ELF-1 (cell line): Measurements from ENCODE around the gene ERICH6.

Experiments used
- DNase-seq: peaks from one replicate; pipeline ENCODE4 v3.0.0-alpha.2; 2016; ENCODE audit warnings: low read depth, low spot score

ERICH6 gene

DNA sequence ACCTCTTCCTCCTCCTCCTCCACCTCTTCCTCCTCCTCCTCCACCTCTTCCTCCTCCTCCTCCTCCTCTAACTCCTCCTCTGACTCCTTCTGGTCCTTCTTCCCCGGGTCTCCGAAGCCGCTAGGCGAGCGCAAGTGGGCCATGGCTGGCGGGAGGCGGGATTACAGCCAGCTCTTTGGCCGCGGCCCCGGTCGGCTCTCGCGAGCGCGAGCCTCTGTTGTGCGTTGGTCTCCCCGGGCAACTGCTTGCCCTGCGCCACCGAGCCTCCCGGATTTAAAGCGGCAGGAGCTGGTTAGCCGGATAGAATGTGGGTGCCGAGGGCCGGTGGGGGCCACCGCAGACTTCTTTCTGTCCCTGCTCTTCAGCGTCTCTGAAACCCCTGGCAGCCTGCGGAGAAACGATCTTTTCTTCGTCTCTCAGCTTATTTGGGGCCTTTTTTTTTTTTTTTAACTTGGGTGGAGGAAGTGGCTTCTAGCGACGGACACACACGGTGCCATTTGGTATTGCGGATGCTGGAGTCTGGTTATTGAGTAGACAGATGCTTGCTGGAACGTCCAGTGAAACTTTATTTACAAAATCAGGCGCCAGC lies at the start of gene ERICH6:
Gene ERICH6 (minus strand): TSS at position 165 of the 589 bp plus-strand sequence. CDS start 22 bp downstream, at position 143.
- DNase-seq: peak; percentile 95

DNA sequence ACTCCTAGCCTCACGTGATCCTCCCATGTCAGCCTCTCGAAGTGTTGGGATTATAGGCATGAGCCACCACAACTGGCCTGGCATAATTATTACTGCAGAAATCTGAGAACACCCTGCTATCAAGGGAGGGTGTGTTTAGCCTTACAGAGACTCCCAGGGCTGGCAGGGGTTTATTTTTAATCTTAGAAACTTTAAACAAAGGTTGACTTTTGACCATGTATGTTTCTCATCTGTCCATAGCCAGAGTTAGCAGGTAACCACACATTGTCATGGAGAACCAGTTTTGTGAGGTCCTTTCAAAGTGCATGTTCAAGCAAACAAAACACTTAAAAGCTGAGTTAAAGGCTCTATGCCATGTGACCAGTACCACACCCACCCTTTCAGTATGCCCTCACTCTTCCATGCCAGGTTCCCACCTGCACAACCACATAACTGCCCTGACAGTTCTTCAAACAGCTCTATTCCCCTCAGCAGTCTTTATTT lies 48.1 kb upstream of the ERICH6 start:
- DNase-seq: no peak

DNA sequence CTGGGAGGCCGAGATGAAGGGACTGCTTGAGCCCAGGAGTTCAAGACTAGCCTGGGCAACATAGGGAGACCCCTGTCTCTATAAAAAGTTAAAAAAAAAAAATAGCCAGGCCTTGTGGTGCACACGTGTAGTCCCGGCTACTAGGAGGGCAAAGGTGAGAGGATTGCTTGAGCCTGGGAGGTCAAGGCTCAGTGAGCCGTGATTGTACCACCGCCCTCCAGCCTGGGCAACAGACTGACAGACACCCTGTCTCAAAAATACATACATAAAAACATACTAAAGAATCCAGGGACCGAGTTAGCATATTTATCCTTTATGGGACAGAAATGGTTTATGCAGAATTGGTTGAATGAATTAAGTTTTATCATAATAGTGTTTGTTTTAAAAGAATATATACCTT lies 45.5 kb upstream of the ERICH6 start:
- no peak for DNase-seq

DNA sequence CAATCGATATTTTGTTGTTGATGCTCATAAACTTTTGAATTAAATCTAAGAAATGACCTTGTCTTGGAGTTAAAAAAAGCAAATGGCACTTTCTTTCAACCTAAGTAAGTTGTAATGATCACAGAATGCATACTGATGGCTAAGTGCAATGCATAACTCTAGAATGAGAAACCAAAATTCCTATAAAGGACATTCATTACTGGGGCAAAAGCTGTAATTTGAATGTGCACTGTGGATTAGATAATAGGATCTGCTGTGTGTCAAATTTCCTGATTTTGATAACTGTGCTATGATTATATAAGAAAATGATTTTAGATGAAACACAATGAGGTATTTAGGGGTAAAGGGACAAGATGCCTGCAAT lies 44.9 kb upstream of the ERICH6 start:
- no peak for DNase-seq

DNA sequence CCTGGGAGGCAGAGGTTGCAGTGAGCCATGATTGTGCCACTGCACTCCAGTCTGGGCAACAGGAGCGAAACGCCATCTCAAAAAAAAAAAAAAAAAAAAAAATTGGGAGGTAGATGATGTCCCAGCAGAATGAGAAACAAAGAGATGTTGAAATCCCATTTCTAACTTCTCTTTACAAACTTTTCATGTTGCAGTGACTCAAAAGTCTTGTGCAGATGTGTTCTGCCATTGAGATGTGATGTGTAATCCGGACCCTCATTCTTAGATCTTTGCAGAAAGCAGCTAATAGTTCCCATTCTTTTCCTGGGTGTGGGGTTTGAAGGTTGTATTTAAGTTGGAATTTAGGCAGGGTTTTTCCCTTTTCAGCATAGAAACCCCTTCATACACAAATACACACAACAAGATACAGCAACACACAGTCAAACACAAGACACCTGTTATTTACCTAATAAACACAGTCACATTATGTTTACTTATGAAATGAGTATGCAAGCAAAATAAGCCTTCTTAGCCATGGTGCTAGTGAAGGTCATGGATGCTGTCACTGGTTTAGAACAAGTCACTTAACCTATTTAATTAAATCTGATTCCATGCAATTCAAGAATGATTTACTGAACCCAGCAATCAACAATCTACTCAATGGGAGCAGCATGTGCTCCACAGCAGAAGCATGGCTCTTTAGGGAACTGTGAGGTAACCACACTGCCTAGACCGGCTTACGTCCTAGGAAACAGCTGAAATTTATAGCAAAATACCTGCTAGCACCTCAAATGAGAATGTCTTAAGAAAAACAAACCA lies 44.4 kb upstream of the ERICH6 start:
- DNase-seq: no peak

DNA sequence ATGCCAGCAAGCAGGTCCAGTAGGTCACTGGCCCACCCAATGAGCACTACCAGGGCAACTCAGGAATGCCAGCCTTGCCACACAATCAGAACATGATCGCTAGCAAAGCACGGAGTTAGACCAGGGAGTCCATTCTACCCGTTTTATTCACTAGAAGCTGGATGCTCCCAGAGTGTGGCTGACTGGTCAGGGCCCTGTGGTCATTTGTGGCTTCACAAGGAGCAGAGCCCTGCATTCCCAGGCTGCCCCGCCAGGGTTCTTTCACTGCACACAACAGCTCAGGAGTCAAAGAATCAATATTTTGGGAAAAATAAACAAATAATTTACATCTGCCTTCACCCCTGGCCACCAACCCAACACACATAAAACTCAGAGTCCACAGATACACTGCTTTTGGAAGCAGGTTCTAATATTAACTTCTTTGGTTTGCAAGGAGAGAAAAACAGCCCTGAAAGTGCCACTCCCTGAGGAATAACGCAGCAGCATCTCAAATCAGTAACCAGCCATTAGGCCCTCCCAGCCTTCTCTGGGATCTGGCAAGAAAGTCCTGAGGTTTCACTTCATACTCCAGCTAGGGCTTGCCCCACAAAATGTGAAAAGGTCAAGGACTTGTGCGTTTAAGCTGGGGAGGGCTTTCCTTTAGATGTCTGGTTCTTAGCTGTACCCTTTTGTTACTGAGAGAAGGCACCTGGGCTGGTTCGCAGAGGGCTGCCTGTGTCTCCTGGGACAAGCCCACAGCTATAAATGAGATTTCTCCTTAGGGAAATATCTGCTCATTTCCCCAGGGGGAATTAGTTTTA lies 43.3 kb upstream of the ERICH6 start:
- DNase-seq: no peak

DNA sequence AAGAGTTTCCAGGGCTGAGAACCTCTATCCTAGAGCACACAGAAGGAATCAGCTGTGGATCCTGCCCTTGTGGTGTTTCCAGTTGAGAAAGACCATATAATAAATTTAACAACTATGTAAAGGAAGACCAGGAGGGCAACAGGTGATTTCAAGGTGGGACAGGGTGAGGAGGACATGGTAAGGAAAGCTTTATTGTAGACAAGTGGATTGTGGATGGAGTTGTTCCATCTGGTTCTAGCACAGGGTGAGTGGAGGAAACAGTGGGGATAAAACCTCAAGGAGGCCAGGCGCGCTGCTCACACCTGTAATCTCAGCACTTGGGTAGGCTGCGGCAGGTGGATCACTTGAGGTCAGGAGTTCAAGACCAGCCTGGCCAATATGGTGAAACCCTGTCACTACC lies 42.1 kb upstream of the ERICH6 start:
- no peak for DNase-seq

DNA sequence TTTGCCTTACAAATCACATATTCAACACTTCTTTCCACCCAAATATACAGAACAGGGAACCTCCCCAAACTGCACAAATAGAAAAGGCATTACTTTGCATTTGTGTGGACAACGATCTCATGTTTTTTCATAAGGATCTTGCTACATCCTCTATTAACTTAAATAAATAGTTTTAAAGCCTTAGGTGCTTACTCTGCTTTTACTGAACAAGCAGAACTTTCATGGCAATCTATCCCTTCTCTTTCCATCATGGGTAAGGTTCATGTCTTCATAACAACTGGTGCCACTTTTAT lies 41.1 kb upstream of the ERICH6 start:
- DNase-seq: no peak

DNA sequence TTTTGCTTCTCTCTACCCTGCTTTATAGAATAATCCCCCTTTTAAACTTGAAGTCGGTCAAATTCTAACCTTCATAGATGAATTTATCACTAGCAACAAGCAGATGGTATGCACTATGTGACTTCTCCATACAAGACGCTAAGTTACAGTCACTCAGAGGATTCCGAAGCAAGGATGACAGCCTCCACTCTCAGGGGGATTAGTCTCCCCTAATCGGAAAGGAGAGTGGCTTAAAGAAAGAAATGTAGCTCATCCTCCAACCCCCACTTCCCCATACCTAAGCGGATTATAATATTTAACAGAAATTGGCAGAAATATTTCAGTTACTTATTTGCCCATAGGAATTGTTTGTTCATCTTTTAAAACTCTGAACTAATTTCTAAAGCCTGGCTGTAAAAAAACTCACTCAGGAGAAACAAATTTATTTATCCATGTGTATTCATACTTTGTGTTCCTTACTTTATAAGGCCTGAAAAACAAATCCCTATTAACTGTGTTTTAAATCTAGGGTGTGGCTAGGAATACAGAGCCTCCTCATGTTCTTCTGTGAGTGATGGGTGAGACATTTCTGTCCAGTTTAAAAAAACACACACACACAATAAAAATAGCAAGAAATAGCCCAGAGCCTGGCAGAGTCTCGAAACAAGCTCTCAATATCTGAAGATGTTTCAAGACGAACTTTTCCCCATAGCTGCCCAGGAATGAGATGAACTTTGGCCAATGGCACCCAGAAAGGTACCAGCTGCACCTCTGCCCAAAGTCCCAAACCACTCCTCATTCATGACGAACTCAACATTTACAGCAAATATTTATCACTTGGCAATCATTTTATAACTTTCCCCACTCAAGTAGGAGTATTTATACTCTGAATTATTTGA lies 40.6 kb upstream of the ERICH6 start:
- no peak for DNase-seq

DNA sequence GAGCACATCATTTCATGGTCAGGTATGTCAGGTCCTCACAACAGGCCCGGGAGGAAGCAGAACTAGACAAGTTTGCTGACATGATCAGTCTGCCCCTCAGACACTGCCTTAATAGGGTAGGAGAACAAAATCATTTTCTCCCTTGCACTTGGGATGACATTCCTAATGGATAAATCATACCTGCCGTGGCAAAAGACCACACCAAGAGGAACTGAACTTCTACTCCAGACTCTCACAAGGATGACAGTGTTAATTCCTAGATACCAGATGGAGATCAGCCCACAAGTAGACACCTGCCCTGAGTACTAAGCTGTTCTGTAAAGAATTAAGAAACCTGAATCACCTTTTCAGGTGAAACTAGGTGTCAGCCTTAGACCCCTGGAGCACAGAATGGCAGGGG lies 39.8 kb upstream of the ERICH6 start:
- no peak for DNase-seq

DNA sequence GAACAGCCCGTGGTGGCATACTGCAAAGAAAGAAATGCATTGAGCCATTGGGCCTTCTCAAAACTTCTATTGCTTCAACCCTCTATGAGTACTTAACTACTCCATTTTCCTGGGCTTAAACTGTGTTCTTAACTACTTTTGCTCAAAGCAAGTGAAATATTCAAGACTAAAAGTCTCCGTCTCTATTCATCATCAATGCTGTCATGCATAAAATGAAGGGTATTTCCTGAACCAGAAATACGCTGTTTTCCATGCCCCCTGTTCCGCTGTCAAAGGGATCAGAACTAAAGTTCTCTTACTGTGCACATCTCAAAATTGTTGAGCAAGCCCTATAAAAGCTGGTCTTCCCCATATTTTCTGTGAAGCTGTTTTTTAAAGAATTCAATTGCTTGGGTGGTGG lies 39.0 kb upstream of the ERICH6 start:
- DNase-seq: no peak

DNA sequence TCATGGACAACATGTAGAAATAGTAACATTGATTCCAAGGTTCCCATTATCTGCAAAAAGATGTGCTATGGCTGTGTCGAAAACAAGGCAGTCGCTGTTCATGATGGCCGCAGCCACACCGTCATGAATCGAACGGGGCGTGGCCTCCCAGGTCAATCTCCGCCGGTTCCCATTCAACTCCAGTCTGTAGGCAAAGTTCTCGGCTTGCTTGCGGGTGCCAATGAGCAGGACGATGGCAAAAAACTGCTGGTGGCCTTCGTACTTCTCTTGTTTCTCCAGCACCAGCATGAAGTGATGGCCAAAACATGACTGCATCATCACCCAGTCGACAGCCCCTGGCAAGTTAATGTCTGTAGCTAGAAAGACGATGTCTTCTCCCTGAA lies 38.4 kb upstream of the ERICH6 start:
- no peak for DNase-seq

DNA sequence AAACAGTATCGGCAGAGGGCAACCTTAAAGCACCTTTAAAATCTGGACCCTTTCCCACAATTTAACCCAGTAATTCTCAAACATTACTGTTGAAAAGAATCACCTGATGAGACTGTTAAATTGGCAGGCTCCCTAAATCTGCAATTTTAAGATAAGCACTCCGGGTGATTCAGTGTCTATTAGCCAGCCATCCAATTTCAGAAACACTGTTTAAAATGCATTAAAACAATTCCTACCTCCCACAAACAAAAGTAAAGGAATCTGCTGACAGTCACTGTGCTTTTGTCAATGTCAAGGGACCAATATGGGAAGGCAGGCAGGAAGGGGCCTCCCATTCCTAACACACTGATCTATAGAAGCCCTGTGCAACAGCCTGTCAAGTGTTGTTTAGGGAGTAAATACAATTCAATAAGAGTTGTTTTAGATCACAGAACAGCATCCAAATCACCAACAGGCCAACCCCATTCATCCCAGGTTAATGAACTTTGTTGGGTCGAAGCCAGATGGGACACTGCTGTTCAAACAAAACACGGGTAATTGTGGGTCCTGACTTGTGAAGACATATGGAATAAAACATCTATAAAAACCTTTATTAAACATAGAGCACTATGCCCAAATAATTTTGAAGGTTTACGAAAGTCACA lies 37.9 kb upstream of the ERICH6 start:
- DNase-seq: no peak

DNA sequence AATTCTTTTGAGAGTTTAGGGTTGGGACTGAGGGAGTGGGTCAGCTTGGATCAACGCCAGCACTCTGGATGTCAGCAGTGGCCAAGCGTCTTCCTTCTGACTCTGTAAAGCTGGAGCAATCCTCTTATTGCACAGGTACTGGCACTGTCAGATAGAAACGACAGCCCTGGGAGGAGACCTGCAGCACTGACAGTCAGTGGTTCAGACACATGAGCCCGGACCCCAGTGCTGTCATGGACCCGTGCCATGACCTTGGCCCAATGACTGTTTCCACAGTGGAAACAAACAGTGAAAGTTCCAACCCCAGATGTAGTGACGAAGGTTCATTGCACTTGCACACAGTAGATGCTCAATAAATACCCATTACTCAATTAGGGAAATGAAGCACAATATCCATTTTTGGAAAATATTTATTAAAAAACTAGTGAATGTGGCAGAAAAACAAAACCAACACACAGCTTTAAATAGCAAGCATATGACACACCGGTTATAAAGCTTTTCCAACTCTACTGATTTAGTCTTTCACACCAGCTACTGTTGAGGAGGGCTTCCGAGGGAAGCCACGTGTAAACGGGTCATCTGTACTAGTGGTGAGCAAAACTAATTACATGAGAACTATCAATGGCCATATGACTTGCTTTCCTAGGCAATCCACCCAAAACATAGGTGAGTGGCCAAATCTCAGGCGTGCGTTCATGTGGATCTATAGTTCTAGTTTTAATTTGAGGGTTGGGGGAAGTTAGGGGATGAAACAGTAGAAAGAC lies 37.2 kb upstream of the ERICH6 start:
- DNase-seq: no peak

DNA sequence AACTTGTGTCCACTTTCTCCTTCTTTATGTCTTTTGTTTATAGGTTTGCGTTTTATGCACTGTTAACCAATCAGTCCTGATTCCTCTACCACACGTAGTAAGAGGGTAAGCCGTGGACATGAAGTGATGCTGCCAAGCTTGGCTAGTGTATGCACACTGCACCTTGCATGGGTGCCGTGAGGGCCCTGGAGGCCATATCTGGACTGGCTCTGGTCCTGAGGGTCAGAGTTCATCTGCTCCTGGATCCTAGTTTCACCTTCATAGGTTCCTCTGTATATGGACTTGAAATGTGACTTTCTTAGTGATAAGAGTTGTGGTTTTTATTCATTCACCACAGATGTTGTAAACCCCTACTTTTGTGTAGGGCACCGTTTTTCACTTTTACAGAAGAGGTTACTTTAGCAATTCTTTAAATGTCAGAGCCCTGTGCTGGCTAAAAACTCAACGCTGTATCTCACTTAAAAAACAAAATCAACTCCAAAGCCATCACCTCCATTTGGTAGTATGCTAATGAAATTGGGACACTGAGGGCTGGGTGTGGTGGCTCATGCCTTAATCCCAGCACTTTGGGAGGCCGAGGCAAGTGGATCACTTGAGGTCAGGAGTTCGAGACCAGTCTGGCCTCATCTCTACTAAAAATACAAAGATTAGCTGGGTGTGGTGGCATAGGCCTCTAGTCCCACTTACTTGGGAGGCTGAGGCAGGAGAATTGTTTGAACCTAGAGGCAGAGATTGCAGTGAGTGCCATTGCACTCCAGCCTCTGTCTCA lies 36.3 kb upstream of the ERICH6 start:
- DNase-seq: no peak

DNA sequence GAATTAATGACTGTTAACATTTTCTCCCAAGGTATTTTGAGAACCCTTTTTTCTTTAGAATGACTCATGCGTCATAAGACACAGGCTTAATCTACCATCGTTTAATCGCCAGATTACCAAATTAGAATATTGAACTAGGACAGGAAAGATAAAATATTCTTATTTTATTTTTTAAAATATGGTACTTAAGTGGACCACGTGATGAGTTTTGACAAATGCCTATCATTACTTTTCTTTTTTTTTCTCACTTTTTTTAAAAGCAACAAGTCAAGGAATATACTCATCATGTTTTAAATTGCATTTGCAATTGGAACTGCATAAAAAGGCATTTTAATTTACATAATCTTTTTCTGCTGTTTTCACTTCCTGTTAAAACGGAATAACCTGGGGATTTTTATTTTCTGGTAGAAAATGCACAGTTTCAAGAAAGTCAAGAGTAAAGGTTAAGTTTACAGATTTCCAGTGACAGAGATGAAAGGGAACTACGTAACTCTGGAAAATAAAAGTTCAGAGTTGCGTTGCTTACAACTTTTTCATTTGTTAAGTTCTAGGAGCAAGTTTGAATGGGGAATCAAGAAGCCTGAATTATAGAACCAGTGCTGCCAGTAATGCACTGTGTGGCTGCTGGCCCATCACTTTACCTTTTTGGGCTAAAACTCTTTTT lies 35.6 kb upstream of the ERICH6 start:
- DNase-seq: no peak

DNA sequence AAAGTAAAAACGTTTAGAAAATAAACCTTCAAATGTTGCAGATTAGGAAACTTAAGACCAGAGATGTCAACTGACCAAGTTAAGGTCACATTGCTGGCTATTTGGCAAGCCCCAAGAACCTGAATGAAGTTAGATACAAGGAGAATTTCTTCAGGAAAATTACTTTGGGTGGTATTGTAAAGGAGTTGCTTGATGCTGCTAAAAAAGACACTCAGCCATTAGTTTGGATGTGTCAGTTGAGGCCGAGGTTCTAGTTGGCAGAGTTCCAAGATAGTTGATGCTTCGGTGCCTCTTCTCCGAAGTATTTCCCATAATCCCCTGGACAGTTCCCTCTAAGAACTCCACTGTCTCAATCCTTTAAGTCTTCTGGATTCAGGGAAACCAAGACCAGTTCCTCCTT lies 35.0 kb upstream of the ERICH6 start:
- no peak for DNase-seq

DNA sequence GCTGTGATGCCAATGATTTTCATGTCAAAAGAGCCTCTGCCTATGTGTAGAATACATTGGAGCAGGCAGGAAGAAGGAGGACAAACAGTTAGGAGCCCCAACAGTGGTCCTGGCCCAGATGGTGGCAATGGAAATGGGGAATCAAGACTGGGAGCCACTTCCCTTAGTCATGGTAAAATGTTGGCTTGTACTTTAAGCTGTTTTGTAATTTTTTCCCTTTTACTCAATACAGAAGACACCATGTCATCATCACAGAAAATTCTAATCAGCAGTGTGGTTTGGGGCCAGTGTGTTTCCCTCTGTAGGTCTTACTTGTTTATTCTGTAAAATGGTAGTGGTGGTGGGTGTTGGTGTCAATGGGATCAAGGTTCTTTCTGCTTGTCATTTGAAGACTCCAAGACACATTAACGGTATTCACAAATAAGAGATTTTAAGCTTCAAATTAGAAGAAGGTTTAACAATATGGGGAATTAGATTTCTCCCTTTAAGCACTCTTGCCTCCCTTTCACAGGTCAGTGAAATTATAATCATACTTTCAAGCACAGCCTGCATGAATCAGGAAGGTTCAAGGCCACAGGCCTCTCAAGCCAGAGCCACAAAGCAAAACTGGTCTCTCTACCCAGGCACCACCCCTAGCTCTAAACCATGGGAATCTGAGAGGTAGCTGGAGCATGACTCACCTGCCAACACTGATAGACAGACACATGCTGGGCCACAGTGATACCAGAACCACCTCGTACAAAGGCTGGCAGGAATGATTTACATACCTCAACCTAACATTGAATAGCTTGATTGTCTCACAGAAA lies 34.4 kb upstream of the ERICH6 start:
- DNase-seq: peak; percentile 49
